HUES6 (cell line): ENCODE results near the gene CIC.
"Not testable (repeated sequence)": the region's sequence is repeated elsewhere in the genome, so short reads cannot be mapped to it uniquely, and the experiment has no call there.

Experiments
- H3K27ac ChIP-seq: 2 replicates; pipeline ENCODE4 v1.7.0; 2013; ENCODE audit warnings: low read depth, mild to moderate bottlenecking, low read length, inconsistent platforms
- H3K27me3 ChIP-seq: 2 replicates; pipeline ENCODE4 v1.6.1; 2013; ENCODE audit warnings: low read length; ENCODE audit not compliant: control insufficient read depth, insufficient read depth
- H3K36me3 ChIP-seq: 2 replicates; pipeline ENCODE4 v1.6.1; 2013; ENCODE audit warnings: low read length; ENCODE audit not compliant: control insufficient read depth, insufficient read depth
- H3K4me1 ChIP-seq: 2 replicates; pipeline ENCODE4 v1.6.1; 2013; ENCODE audit warnings: low read length; ENCODE audit not compliant: control insufficient read depth, insufficient read depth
- H3K4me3 ChIP-seq: 2 replicates; pipeline ENCODE4 v1.5.1; 2013; ENCODE audit warnings: low read depth, low read length
- H3K9ac ChIP-seq: one replicate; pipeline ENCODE4 v1.6.1; 2013; ENCODE audit warnings: mild to moderate bottlenecking, low read length
- H3K9me3 ChIP-seq: 2 replicates; pipeline ENCODE4 v1.6.1; 2013; ENCODE audit warnings: low read depth, low read length; ENCODE audit not compliant: control insufficient read depth, insufficient read depth

CIC gene

DNA sequence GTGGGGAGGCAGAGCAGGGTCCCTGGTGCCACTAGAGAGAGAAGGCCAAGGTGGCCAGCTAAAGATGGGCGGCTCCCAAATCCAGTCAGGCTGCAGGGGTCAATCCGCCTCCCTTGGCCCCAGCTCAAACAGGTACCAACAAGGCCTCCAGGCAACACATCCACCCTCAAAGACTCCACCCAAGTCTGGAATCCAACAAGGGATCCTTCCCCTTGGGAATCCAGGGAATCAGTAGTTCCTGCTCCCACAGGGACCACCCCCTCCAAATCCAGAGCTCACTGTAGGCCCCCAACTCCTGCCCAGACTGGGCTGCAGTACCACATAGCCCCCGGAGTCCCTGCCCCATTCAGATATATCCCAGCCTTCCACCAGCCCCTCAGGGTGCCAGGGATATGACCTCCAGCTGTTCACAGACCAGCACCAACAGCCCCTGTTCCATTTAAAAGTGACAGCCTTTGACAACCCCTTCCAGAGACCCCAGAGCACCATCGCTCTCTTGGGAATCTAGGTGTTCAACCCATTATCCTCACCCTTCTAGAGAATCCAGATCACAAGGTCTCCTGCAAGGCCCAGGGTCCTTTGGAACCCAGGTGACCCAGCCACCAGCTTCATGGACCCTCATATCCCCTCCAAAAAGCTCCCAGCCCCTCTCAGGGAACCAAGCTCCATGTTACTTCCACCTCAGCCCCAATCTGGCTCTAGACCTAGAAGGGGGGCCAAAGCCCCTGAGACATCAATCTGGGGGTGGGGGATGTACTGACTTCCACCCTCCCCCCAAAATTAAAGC, 17.3 kb upstream of the CIC start:
- no peak overlapping the region for H3K9ac ChIP-seq

DNA sequence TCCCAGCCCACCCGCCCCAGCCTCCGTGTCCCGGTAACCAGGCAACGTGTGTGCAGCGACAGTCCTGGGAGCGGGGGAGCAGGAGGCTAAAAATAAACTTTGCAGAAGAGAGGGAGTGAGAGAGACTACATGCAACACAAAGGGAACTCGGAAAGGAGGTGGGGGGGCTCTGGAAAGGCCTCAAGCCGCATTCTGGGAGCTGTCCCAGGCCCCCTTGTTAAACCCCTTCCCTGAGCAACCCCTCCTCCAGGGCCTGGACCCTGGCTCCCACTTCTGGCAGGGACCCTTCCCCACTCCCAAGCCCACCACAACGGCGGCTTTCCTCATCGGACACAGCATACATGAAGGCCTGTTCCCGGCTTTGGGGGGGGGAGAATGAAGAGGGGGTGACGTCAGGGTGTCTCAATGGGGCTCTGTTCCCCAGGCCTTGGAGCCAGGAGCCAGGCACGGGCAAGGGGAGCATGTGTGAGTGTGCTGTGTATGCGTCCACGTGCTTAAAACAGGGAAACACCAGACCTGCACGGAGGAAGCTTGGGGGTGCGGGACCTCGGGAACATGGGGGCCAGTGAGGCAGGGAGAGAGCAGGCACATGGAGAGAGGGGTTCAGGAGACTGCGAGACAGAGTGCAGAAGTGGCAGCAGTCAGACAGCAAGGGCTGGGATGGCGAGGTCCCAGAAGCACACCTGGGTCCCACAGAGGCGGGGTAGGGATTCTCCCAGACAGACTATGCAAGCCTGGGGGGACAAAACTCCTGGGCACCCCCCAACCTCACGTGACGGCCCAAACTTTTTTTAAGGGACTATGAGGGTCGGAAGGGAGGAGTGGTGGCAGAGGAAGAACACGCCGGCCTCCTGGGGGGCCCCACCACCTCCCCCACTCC, 16.4 kb upstream of the CIC start:
- peaks cover 19% of the 10 kb centered on the region for H3K36me3 ChIP-seq
- H3K9ac ChIP-seq, result peak overlapping the region; percentile 84
- no peaks in the 10 kb centered on the region for H3K27me3 ChIP-seq
- H3K9me3 ChIP-seq, result no peaks in the 10 kb centered on the region
- peaks cover 26% of the 10 kb centered on the region for H3K4me1 ChIP-seq
- H3K4me3 ChIP-seq, result peak overlapping the region; percentile 81
- H3K27ac ChIP-seq, result peak overlapping the region; percentile 76; the same call in 1 of the 2 replicates

More for the DNA sequence above, 17.3 kb upstream of the CIC start:
- no peak overlapping the region for H3K27ac ChIP-seq
- H3K36me3 ChIP-seq, result peaks cover 20% of the 10 kb centered on the region
- no peaks in the 10 kb centered on the region for H3K9me3 ChIP-seq
- H3K4me1 ChIP-seq, result peaks cover 32% of the 10 kb centered on the region
- peak overlapping the region; percentile 39; the same call in 1 of the 2 replicates for H3K4me3 ChIP-seq
- H3K27me3 ChIP-seq, result no peaks in the 10 kb centered on the region

DNA sequence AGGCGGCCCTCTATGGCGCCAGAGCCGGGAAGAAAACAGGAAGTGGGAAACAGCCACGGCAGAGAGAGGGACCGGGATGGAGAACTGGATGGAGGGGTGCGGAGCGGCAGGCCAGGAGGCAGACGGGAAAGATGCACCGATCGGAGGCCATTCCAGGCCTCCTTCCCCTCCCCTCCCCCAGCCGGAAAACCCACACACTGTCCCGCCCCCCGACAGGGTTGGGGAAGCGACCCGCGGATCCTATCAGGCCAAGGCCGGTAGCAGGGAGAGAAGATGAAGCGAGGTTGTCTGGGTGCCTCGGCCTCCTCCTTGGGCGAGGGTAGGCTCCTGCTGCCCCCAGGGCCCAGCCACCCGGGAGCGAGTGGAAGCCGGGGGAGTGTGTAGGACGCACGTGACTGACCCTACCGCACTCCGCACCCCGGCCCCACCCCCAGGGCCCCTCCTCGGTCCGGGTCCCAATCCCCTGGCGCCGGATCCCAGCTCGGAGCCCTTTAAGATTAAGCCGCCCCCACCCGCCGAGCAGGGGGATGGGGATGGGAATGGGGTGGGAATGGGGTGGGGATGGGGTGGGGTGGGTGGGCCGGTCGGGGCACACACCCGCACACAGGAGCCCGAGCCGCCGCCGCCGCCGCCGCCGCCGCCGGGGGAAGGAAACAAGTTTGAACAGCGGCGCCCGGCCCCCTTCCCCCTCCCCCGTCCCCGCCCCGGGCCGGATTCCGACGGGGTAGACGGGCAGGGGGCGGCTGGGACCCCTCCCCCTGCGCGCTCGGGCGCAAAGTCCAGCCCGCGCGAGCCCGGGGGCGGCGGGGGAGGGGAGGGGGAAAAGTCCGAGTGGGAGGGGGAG, 15.6 kb upstream of the CIC start:
- no peaks in the 10 kb centered on the region for H3K9me3 ChIP-seq
- H3K4me1 ChIP-seq, result peaks cover 26% of the 10 kb centered on the region
- peak overlapping the region; percentile 98; the same call in 1 of the 2 replicates for H3K27ac ChIP-seq
- peaks cover 19% of the 10 kb centered on the region for H3K36me3 ChIP-seq
- H3K9ac ChIP-seq, result peak overlapping the region; percentile 84
- H3K27me3 ChIP-seq, result no peaks in the 10 kb centered on the region
- peak overlapping the region; percentile 95 for H3K4me3 ChIP-seq

DNA sequence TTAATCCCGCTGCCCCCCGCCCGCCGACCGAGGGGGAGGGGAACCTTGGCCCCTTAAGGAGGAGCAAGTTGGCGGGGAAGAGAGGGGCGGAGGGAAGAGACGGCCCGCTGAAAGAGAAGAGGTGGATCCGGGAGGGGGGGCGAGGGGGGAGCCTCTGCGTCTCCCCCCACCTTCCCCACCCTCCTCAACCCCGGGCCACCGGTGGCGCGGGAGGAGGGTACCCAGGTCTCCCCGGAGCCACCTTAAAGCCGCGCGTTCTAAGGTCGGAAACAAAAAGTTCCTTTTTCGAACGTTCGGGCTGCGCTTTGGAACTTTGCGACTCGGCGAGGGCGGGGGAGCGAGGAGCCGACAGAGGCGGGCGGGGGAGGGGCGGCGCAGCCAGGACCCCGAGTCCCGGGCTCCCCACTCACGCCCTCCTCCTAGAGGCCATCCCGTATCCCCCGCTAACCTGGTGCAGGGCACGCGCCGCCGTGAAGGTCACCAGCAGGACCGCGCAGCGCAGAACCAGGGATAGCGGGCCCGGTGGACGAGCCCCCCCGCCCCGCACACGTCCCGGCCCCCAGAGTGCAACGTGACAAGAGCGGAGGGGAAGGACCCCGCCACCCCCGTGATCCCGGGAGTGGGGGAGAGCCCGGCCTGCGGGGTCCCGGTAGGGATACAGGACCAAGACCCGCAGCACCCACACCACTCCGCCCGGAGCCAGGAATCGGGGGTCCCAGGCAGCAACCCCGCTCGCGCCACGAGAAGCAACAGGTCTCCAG, 14.8 kb upstream of the CIC start:
- peak overlapping the region; percentile 98 for H3K27ac ChIP-seq
- H3K4me3 ChIP-seq, result peak overlapping the region; percentile 95
- peaks cover 26% of the 10 kb centered on the region for H3K4me1 ChIP-seq
- no peaks in the 10 kb centered on the region for H3K9me3 ChIP-seq
- H3K36me3 ChIP-seq, result peaks cover 12% of the 10 kb centered on the region
- peak overlapping the region; percentile 92 for H3K9ac ChIP-seq
- H3K27me3 ChIP-seq, result no peaks in the 10 kb centered on the region

DNA sequence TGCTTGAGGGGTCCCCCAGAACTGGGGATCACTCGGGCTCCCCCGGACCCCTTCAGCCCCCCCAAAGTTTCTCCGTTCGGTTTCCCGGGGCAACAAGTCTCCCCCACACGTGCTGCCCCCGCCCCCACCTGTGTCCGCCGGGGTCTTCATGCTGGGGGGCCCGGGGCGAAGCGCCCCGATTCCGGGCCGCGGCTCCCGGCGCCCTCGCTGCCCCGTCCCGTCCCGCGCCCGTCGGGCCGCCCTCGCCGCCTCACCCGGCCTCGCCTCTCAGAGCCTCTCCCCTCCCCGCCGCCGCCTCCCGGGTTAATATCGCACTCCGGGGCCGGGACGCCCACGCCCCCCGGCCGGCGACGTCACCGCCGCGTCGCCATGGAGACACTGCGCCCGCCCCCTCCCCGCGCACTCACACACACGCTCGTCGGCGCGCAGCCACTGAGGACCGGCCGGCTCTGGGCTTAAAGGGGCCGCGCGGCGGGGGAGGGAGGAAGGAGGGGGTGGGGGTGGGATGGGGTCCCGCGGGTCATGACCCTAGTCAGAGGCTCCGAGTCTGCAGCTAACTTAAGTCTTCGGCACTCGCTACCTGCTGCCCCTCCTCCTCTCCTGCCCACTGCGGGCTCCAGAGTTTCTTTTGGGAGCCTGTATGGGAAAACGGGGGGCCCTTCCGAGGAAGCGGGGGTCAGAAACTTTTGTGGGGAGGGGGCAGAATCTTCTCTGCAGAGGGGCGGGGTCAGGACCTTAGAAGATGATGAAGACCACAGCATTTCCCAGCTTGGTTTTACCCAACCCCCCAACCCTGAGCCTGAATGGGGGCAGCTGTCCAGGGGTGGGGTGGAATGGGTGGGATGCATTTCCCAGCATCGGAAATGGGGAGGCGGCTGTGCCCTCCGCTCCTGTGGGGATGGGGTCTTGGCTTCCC, 13.9 kb upstream of the CIC start, which contains the start of gene ERF:
Gene ERF, minus strand, starts transcription at position 279 of the 916 bp plus-strand sequence. Its CDS starts 129 bp downstream, at position 150.
- no peaks in the 10 kb centered on the region for H3K9me3 ChIP-seq
- peak within 1 kb of the TSS; percentile 95 for H3K4me3 ChIP-seq
- peak within 1 kb of the TSS; percentile 98 for H3K27ac ChIP-seq
- peak within 1 kb of the TSS; percentile 92 for H3K9ac ChIP-seq
- peaks cover 26% of the 10 kb centered on the region for H3K4me1 ChIP-seq
- H3K36me3 ChIP-seq, result peaks cover 4% of the 10 kb centered on the region
- H3K27me3 ChIP-seq, result no peaks in the 10 kb centered on the region

DNA sequence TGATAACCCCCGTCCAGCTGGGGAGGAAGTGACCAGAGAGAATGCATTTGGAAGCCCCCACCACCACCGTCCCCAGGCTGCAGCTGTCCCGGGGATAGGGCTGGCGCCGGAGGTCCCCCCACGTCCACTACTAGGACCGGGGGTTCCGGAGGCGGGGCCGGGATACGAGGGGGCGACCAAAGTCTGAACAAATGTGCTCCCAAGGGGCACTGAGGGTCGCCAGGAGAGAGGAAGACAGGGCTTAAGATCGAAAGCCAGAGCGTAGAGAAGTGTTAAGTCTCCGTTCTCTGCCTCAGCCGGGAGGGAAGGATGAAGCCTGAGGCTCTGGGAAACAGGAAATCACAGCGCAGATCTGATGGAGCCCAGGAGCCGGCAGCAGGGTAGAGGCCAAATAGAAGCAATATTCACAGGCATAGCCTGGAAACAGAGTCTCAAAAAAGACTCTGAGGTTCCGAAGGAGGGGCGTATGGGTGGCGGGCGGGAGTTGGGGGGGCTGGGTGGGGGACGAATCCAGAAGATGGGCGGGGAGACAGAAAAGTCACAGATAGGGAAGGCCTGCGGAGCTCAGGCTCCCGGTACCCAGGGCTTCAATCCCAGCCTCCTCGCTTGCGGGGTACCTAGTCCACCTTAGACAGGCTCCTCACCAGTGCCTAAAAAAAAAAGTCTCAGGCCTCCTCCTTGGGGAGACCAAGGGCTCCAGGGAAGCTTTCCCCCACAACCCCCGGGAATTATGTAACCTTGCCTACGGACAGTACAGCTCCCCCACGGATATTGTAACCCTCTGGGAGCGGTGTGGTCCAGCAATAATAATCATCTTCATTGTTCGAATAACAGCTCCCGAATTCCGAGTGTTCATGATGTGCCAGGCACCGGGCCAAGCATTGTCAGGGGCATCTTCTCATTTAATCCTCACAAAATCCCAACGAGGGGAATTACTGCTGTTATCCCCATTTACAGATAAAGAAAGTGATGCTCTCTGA, 13.0 kb upstream of the CIC start:
- H3K4me1 ChIP-seq, result peaks cover 18% of the 10 kb centered on the region

DNA sequence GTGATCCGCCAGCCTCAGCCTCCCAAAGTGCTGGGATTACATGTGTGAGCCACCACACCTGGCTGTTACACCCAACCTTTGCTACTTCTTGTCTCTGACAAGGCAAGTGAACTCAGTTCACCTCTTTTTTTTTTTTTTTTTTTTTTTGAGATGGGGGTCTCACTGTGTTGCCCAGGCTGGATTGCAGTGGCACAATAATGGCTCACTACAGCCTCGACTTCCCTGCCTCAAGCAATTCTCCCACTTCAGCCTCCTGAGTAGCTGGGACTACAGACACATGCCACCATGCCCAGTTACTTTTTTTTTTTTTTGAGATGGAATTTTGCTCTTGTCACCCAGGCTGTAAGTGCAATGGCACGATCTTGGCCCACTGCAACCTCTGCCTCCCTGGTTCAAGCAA, 11.2 kb upstream of the CIC start:
- H3K4me3 ChIP-seq, H3K9me3 ChIP-seq, H3K27me3 ChIP-seq, H3K27ac ChIP-seq, H3K4me1 ChIP-seq, H3K36me3 ChIP-seq, H3K9ac ChIP-seq: not testable (repeated sequence)

More for the DNA sequence above, 13.0 kb upstream of the CIC start:
- H3K9ac ChIP-seq, result peak overlapping the region; percentile 47
- no peaks in the 10 kb centered on the region for H3K36me3 ChIP-seq
- no peaks in the 10 kb centered on the region for H3K9me3 ChIP-seq
- H3K4me3 ChIP-seq, result peak overlapping the region; percentile 95
- no peak overlapping the region for H3K27ac ChIP-seq
- H3K27me3 ChIP-seq, result no peaks in the 10 kb centered on the region

DNA sequence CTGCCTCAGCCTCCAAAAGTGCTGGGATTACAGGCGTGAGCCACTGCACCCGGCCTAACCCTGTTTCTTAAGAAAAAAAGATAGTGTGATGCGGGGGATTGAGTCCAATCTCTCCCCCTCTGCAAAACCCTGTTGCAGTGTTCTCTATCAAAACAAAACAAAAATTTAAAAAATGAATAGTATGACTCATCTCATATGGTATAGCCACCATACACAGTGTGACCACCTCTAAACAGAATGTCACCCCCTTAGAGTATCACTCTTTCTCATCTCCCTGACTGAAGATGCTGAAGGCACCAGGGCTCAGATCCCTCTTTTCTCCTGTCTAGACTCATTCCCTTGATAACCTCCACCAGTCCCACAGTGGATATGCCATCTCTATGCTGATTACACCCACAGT, 7.3 kb upstream of the CIC start:
- no peak overlapping the region for H3K27ac ChIP-seq
- no peaks in the 10 kb centered on the region for H3K4me1 ChIP-seq
- no peaks in the 10 kb centered on the region for H3K36me3 ChIP-seq
- H3K27me3 ChIP-seq, result no peaks in the 10 kb centered on the region
- no peak overlapping the region for H3K9ac ChIP-seq
- H3K9me3 ChIP-seq, result no peaks in the 10 kb centered on the region
- no peak overlapping the region for H3K4me3 ChIP-seq

DNA sequence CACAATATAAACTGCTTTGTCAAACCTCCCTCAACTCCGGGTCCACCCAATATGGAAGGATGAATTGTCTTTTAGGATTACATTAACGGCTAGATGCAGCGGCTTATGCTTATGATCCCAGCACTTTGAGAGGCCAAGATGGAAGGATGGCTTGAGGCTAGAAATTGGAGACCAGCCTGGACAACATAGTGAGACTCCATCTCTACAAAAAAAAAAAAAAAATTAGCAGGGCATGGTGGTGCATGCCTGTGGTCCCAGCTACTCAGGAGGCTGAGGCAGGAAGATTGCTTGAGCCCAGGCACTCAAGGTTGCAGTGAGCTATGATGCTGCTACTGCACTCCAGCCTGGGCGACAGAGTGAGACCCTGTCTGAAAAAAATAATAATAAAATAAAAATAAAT, 2.9 kb upstream of the CIC start:
- H3K36me3 ChIP-seq, H3K9ac ChIP-seq, H3K27ac ChIP-seq, H3K4me3 ChIP-seq, H3K27me3 ChIP-seq, H3K9me3 ChIP-seq: not testable (repeated sequence)
- peaks cover 20% of the 10 kb centered on the region for H3K4me1 ChIP-seq
